HG02943 (cell line): ENCODE measurements around the gene DBET.
"Not testable (repeated sequence)": the region's sequence is repeated elsewhere in the genome, so short reads cannot be mapped to it uniquely, and the experiment has no call there.

Experiments used
- ATAC-seq: cut with Tn5 transposase; IDR thresholded peaks from one replicate; pipeline ENCODE4 v1.9.1; 2021; ENCODE audit warnings: mild to moderate bottlenecking, low read depth, moderate library complexity; ENCODE audit not compliant: unreplicated experiment

Gene DBET

DNA sequence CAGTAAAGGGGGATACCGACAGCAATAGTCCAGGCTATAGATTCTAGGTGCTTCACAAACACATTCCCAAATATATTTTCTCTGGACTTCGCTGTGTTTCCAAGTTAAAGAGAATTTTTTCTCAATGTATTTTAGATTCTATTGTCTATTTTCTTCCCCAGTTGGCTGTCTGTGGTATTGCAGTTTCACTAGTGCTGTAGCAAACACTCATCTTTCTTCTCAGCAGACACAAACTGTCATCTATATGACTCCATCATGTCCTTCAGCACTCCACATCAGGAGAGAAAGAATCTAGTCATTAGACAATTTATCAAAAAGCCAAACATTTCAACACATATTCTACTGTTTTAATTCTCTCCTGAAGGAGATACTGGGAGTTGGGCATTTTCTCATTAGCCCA, at the start of gene DBET:
Gene DBET, plus strand, starts transcription at position 161 of the 400 bp plus-strand sequence.
- ATAC-seq: not testable (repeated sequence)

DNA sequence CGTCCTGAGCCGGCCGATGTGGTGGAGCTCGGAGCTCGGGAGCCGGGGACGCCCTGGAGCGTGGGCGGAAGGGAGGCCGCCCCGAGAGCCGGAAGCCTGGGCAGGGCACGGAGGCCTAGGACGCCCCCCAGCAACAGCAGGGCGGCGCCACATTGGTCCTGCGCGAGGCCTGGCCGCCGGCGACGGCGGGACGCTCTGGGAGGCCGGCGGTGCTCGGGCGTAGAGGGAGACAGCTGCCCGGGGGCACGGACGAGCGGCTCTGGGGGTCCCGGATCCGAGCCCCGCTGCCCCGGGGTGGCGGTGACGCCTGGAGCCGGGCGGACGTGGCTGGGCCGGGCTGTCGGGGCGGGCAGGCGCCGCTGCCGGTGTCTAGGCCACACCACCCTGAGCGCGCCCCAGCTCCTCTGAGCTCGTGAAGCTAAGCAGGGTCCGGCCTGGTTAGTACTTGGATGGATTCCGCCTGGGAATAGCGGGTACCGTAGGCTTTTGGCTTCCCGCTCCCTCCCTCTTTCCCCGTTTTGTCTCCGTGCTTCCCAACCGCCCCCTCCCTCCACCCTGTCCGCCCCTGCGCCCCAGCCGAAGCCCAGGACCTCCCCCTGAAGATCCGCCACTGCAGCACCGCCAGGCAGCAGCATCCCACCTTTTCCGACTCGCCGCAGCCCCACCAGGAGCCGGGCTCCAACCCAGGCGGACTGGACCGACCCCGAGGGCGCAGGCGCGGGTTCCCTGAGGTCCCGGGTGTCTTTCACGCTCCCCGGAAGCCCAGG, 49.3 kb upstream of the DBET start:
- no peak for ATAC-seq

DNA sequence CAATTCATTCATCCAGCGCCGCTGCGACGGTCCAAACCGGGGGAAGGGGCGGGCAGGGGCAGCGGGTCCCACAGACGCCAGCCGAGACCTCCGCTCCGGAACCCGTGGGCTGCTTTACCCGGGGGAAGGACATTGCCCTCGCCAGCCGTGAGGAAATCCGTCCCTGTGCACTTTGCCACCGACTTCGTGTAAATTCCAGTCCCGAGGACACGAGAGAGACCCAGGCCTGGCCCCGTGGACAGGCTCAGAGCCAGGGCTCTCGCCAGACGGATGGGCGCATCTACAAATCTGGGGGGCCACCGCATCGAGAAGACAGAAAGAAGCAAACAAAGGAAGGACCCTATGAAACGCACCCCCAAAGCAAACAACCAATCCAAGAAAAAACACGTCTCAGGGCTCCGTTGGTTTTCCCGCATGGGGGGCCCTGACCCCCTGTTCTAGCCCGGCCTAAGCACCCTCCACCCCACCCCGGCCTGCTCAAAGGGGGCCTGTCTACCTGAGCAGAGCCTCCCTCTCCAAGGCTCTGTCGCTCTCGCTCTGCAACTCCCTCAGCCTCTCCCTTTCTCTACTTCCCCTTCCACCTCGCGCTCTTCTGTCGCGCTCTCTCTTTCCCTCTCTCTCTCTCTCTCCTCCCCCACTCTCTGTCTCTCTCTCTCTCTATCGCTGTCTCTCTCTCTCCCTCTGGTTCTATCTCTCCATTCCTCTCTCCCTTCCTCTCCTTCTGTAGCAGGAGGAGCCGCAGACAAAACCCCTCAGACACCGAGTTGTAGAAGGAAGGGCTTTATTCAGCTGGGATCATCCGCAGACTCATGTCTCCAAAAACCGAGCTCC, 48.5 kb upstream of the DBET start:
- no peak for ATAC-seq

DNA sequence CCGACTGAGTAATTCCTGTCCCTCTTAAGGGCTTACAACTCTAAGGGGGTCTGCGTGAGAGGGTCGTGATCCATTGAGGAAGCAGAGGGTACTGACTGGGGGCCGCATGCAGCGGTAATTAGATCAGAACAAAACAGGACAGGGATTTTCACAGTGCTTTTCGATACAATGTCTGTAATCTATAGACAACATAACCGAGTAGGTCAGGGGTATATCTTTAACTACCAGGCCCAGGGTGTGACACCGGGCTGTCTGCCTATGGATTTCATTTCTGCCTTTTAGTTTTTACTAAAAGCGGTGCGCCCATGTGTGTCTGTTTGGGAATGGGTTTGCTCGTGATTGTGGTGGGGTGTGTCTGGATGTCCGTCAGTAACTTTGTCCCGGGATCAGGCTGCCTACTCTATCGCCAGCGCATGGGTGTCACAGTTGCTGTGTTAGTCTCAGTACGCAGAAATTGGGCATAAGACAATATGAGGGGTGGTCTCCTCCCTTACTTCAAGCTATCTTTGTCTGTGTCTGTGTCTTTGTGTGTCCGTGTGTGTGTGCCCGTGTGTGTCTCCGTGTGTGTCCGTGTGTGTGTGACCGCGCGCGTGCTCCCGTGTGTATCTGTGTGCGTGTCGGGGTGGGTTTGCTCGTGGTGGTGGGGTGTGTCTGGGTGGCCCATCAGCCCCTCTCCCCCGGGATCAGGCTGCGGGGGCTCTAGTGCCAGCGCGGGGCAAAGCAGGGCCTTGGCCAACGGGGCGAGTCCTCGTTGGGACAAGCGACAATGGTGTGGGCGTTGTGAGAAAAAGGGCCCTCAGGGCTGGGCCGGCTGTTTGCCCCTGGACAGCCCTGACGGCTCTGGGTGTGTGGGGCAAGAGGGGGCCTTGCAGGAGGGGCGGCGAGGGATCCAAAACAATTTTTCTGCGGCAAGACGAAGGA, 47.7 kb upstream of the DBET start:
- ATAC-seq: no peak

- no peak for ATAC-seq
These were observed 46.7 kb upstream of the DBET start for GRCh38 chr4:190017357-190018200.

- ATAC-seq: no peak
These were observed 45.9 kb upstream of the DBET start for GRCh38 chr4:190018201-190018920.

DNA sequence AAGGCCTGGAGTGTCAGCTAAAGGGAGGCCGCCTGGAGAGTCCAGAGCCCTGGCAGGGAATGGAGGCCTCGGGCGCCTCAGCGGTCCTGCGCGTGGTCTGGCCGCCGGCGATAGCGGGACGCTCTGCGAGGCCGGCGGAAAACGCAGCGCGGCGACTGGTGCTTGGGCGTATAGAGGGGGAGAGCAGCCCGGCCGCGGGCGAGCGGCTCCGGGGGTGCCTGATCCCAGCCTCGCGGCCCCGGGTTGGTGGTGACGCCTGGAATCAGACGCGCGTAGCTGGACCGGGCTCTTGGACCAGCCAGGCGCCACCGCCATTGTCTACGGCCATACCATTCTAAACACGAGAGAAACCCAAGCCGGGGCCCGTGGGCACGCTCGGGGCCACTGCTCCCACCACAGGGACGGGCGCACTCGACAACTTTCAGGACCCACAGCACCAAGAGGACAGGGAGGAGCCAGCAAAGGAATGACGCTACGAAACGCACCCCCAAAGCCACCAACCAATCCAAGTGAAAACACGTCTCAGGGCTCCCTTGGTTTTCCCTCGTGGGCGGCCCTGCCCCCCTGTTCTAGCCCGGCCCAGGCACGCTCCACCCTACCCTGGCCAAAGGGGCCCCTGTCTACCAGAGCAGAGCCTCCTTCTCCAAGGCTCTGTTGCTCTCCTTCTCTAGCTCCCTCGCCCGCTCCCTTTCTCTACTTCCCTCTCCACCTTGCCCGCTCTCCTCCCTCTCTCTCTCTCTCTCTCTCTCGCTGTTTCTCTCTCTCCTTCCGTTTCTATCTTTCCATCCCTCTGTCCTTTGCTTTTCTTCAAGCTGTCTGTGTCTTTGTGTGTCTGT, 45.1 kb upstream of the DBET start:
- ATAC-seq: no peak

- ATAC-seq: not testable (repeated sequence)
These were observed 44.3 kb upstream of the DBET start for GRCh38 chr4:190019859-190020463.

- ATAC-seq: no peak
These were observed 43.2 kb upstream of the DBET start for GRCh38 chr4:190020790-190021717.

- not testable (repeated sequence) for ATAC-seq
These were observed 42.3 kb upstream of the DBET start for GRCh38 chr4:190021973-190022372.

- not testable (repeated sequence) for ATAC-seq
These were observed 41.6 kb upstream of the DBET start for GRCh38 chr4:190022614-190023281.

GRCh38 chr4:190027156-190027555, 37.1 kb upstream of the DBET start, which contains the start of gene FRG2:
TSS of gene FRG2 (minus strand) at chr4:190027256. CDS start at chr4:190027204, 52 bp downstream.
- not testable (repeated sequence) for ATAC-seq

DNA sequence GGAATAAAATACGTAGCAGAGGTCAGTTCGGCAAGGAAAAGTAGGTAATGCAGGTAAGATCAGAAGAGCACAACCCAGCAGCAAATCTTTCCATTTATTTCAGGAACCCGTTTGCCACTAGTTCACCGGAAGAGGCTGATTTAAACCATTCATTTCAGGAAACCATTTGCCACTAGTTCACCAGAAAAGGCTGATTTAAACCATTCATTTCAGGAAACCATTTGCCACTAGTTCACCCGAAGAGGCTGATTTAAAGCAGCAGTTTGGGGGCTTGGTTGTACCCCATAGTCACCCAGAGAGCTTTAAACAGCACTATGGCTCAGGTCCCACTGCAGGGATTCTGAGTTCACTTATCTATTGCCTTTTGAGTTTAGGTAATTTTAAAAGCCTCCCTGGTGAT, 33.0 kb upstream of the DBET start:
- ATAC-seq: not testable (repeated sequence)

GRCh38 chr4:190037704-190038388, 26.5 kb upstream of the DBET start:
- not testable (repeated sequence) for ATAC-seq

GRCh38 chr4:190040873-190041272, 23.4 kb upstream of the DBET start:
- not testable (repeated sequence) for ATAC-seq
